Effector memory CD4-positive, alpha-beta T cell (primary cell): ENCODE measurements around the gene MYADM.
"Not testable (repeated sequence)": the region's sequence is repeated elsewhere in the genome, so short reads cannot be mapped to it uniquely, and the experiment has no call there.

Experiments used
- DNase-seq, 3 donors: peaks; one replicate each; pipeline ENCODE4 v3.0.0-alpha.2; 2020
- H3K27ac ChIP-seq: 2 replicates; pipeline ENCODE4 v1.7.0; 2013; ENCODE audit warnings: mild to moderate bottlenecking, low read length, moderate library complexity; ENCODE audit not compliant: insufficient read depth, poor library complexity, severe bottlenecking
- H3K27me3 ChIP-seq: replicated peaks from 2 replicates; pipeline ENCODE4 v1.7.0; 2013; ENCODE audit warnings: mild to moderate bottlenecking, low read length; ENCODE audit not compliant: insufficient read depth, control insufficient read depth, poor library complexity, severe bottlenecking
- H3K36me3 ChIP-seq: 2 replicates; pipeline ENCODE4 v1.7.0; 2013; ENCODE audit warnings: mild to moderate bottlenecking, low read length, moderate library complexity; ENCODE audit not compliant: control insufficient read depth, insufficient read depth
- H3K4me1 ChIP-seq: 2 replicates; pipeline ENCODE4 v1.7.0; 2013; ENCODE audit warnings: low read length, mild to moderate bottlenecking; ENCODE audit not compliant: control insufficient read depth, insufficient read depth, poor library complexity, severe bottlenecking
- H3K4me3 ChIP-seq: 2 replicates; pipeline ENCODE4 v1.7.0; 2013; ENCODE audit warnings: low read length, low read depth, mild to moderate bottlenecking; ENCODE audit not compliant: insufficient read depth, poor library complexity, severe bottlenecking
- H3K9me3 ChIP-seq: 2 replicates; pipeline ENCODE4 v1.7.0; 2013; ENCODE audit warnings: mild to moderate bottlenecking, low read length, moderate library complexity; ENCODE audit not compliant: control insufficient read depth

The MYADM gene

DNA sequence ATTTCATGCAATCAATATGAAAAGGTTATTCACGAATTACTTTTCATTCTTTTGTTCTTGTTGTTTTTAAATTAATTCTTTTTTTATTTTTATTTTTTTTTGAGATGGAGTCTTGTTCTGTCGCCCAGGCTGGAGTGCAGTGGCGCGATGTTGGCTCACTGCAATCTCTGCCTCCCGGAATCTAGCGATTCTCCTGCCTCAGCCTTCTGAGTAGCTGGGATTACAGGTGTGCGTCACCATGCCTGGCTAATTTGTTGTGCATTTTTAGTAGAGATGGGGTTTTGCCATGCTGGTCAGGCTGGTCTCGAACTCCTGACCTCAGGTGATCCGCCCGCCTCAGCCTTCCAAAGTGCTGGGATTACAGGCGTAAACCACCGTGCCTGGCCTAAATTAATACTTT, 27.4 kb upstream of the MYADM start:
- H3K9me3 ChIP-seq, H3K4me1 ChIP-seq, H3K27me3 ChIP-seq, H3K36me3 ChIP-seq, H3K27ac ChIP-seq, H3K4me3 ChIP-seq, DNase-seq: not testable (repeated sequence)

DNA sequence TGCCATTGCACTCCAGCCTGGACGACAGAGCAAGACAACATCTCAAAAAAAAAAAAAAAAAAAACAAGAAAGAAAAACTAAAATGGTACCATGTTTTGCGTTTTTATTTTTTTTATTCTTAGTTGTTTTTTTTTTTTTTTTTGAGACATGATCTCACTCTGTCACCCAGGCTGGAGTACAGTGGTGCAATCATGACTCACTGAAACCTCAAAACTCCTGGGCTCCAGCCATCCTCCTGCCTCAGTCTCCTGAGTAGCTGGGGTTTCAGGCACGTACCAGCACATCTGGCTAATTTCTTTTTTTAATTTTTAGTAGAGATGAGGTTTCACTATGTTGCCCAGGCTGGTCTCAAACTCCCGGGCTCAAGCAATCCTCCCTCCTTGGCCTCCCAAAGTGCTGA, 26.8 kb upstream of the MYADM start:
- not testable (repeated sequence) for H3K4me3 ChIP-seq, DNase-seq, H3K27ac ChIP-seq, H3K4me1 ChIP-seq, H3K9me3 ChIP-seq, H3K27me3 ChIP-seq, H3K36me3 ChIP-seq

DNA sequence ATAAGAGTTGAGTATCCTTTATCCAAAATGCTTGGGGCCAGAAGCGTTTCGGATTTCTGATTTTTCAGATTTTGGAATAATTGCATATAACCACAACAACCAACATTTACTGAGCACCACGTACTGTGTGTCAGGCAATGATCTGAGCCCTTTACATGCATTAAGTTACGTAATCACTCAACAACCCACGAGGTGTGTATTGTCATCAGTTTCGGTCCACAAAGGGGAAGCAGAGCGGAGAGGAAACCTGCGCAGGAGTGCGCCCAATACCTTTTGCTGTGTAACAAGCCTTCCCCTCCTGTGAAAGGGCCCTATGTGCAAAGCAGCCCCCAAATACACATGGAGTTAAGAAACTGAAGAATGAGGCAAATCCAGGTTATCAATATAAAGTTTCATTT, 22.8 kb upstream of the MYADM start:
- Histone ChIP-seq H3K36me3 (no peaks in the 10 kb centered on the region), H3K4me3 (no peak overlapping the region), H3K9me3 (no peaks in the 10 kb centered on the region), H3K4me1 (peaks cover 6% of the 10 kb centered on the region), H3K27ac (no peak overlapping the region), H3K27me3 (no peaks in the 10 kb centered on the region)
- no peak for DNase-seq

DNA sequence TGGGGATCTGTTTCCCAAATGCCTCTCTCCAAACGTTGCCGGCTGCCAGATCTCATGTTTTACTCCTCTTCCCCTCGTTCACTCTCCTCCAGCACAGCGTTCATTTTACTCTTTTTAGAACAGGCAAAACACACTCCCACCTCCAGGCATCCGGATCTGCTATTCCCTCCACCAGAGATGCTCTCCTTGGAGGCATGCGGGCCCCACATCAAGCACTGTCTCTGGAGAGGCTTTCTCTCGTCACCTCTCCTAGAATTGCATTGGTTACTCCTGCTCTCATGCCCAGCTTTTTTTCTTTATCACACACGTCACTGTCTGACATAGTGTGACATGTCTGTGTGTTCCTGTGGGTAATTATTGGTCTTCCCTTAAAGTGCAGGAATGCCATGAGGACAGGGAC, 20.1 kb upstream of the MYADM start:
- no peaks in the 10 kb centered on the region for H3K36me3 ChIP-seq
- no peak for DNase-seq
- no peaks in the 10 kb centered on the region for H3K4me1 ChIP-seq
- H3K9me3 ChIP-seq, result no peaks in the 10 kb centered on the region
- no peak overlapping the region for H3K4me3 ChIP-seq
- no peak overlapping the region for H3K27ac ChIP-seq
- H3K27me3 ChIP-seq, result no peaks in the 10 kb centered on the region

DNA sequence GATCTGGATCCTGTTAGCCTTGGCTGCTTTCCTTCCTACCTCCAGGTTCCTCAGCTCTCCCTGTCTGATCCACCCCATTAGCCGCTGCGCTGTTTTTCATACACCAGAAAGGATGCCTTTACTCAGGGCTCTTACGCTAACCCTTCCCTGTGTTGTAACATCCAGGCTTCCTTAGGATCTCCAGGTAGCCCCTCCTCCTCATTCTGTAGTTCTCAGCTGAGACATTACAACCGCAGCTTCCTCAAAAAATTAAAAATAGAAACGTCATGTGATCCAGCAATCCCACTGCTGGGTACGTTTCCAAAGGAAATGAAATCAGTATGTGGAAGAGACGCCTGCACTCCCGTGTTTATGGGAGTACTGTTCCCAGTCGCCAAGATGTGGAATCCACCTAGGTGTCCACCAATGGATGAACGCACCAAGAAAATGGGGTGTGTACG, 18.4 kb upstream of the MYADM start:
- Histone ChIP-seq H3K36me3 (no peaks in the 10 kb centered on the region), H3K9me3 (no peaks in the 10 kb centered on the region), H3K27me3 (no peaks in the 10 kb centered on the region), H3K4me1 (peaks cover 2% of the 10 kb centered on the region), H3K27ac (no peak overlapping the region), H3K4me3 (no peak overlapping the region)
- DNase-seq, result no peak

DNA sequence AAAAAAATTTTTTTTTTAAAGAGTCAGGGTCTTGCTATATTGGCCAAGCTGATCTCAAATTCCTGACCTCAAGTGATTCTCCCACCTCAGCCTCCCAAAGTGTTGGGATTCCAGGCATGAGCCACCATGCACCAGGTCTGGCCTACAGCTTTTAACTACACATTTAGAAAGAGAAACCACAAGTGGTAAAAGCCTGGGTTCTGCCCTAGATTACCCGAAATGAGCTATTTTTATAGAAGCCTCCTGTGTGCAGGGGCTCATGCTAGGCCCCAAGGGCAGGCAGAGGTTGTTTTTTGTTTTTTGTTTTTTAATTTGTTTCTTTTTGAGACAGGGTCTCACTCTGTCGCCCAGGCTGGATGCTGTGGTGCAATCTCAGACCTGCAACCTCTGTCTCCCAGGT, 14.0 kb upstream of the MYADM start:
- no peak overlapping the region for H3K27ac ChIP-seq
- H3K4me1 ChIP-seq, result peaks cover 2% of the 10 kb centered on the region
- no peaks in the 10 kb centered on the region for H3K27me3 ChIP-seq
- no peak for DNase-seq
- H3K9me3 ChIP-seq, result no peaks in the 10 kb centered on the region
- H3K36me3 ChIP-seq, result no peaks in the 10 kb centered on the region
- no peak overlapping the region for H3K4me3 ChIP-seq

DNA sequence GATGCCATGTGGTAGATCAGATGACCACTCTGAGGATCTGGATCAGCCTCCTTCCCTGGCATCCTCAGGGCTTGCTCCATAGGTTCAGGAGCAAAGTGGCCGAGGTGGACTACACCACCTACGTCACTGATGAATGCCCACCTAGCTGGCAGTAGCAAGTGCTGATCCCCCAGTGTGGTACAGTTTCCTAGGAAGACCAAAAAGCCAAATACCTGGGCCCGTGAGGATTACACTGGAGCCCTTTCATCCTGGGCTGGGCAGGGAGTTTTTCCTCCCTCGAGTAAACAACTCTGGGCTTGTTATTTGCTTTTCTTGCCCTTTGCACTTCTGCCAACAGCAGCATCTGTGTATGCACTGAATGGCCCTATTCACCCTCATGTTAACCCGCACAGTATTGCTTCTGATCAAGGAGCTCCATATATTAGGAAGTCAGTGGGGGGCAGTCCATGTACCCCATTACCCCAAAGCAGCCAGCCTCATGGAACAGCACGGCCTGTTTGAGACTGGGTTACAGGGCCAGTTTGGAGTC, 3.3 kb upstream of the MYADM start:
- H3K27ac ChIP-seq, result no peak overlapping the region
- H3K27me3 ChIP-seq, result no peaks in the 10 kb centered on the region
- no peak for DNase-seq
- H3K36me3 ChIP-seq, result no peaks in the 10 kb centered on the region
- H3K4me3 ChIP-seq, result no peak overlapping the region
- H3K4me1 ChIP-seq, result peaks cover 23% of the 10 kb centered on the region
- H3K9me3 ChIP-seq, result no peaks in the 10 kb centered on the region

DNA sequence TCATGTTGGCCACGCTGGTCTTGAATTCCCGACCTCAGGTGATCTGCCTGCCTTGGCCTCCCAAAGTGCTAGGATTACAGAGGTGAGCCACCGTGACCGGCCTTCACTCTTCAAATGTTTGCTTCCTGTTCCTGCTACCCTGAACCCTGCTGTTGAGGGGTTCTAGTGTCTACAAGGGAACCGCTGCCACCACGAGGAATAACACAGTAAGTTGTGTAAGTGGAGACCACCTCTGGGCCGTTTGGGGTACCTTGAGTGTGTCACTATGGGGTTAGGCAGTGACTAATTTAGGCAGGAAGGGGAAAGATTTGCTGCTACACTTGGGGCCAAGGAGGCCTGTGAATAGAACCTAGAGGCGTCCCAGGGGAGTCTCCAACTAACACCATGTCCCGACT, 2.2 kb upstream of the MYADM start:
- H3K27me3 ChIP-seq, result no peaks in the 10 kb centered on the region
- H3K4me3 ChIP-seq, result peak overlapping the region; percentile 52
- no peak for DNase-seq
- no peaks in the 10 kb centered on the region for H3K36me3 ChIP-seq
- H3K9me3 ChIP-seq, result no peaks in the 10 kb centered on the region
- H3K27ac ChIP-seq, result peak overlapping the region; percentile 99
- peaks cover 28% of the 10 kb centered on the region for H3K4me1 ChIP-seq

DNA sequence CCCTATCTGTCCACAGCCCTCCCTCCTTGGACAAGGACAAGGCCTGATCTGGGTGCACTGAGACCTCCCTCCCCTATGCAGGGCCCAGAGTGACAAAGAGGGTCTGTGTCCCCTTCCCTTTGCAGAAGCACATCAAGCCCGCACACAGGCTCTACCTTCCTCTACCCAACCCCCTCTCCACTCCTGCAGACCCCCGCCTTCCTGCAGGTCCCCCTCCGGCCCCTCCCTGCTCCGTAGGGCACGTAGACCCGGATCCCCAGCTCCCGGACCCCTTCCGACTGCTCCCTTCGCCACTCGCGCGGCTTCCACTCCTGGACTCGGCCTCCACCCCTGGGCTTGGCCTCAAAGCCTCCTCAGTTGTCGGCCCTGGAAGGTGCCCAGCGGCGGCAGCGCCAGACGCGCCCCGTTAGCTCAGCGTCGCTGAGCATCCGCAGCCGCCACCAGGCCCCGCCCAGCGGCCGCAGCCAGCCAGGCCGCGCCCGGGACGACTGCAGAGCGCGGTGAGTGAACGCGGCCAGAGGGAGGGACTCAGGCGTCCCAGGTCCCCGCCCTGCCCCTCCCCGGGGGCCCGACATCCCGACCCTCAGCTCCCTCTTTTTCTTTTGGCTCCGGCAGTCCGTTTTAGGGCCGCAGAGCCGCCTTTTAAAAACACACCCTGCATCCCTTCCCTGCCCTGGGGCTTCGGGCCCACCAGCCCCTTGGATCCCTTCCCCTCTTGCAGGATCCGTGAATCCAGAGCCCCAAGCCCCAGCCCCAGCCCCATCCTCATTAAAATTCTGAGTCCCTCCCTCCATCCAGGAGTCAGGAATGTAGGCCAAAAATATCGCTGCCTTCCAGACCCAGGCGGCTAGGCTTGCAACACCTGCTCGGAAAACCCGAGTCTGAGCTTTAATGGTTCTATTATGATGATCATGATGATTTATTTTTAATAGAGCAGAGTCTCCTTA, 1.5 kb upstream of the MYADM start:
- DNase-seq, result peak; percentile 56 to 70 (median 58)
- Histone ChIP-seq H3K27ac (peak overlapping the region; percentile 99), H3K27me3 (no peaks in the 10 kb centered on the region), H3K9me3 (no peaks in the 10 kb centered on the region), H3K4me3 (peak overlapping the region; percentile 52), H3K4me1 (peaks cover 29% of the 10 kb centered on the region), H3K36me3 (no peaks in the 10 kb centered on the region)

DNA sequence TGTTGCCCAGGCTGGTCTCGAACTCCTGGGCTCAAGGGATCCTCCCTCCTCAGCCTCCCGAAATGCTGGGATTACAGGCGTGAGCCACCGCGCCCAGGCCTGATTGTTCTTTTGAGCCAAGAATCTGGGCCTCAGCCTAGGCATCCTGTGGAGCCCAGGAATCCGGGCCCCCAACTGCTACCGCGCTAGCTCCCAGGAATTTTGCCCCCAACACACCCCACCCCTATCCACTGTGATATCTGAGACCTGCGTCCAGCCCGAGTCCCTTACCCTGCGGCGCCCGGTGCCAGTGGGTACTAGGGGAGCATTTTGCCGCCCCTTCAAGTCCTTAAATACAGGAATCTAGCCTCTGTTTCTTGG, 838 bp upstream of the MYADM start:
- H3K27ac ChIP-seq, result peak overlapping the region; percentile 99
- H3K9me3 ChIP-seq, result no peaks in the 10 kb centered on the region
- no peaks in the 10 kb centered on the region for H3K36me3 ChIP-seq
- peaks cover 32% of the 10 kb centered on the region for H3K4me1 ChIP-seq
- H3K27me3 ChIP-seq, result no peaks in the 10 kb centered on the region
- H3K4me3 ChIP-seq, result peak overlapping the region; percentile 52
- DNase-seq, result no peak
